ENCODE measurements around the gene ATP1B3.

GRCh38 chr3:141898908-141899307 lies 22.5 kb downstream of the ATP1B3 start:
- TF ChIP-seq POLR2A (IDR thresholded peaks at IDR 0.05; ENCODE audit: low read length) (no peak), GATA1 (IDR thresholded peaks at IDR 0.05; ENCODE audit: low read depth, low read length) (no peak)
